Measurements from ENCODE around the gene CACYBP.
"Not testable (repeated sequence)": the region's sequence is repeated elsewhere in the genome, so short reads cannot be mapped to it uniquely, and the experiment has no call there.

CACYBP gene

GRCh38 chr1:175023043-175023921, 23.5 kb downstream of the CACYBP start, which contains the start of gene MRPS14:
TSS of gene MRPS14 (minus strand) at chr1:175023425. CDS start at chr1:175023408, 17 bp downstream.
- peak; percentile 97 for DNase-seq
- Mint-ChIP-seq H3K9me3 (peaks cover 9% of the 10 kb centered on the region), H3K27me3 (ENCODE audit: low read depth, poor library complexity) (no peaks in the 10 kb centered on the region), H3K27ac (peak within 1 kb of the TSS; percentile 87), H3K4me3 (peak within 1 kb of the TSS; percentile 92), H3K4me1 (peaks cover 23% of the 10 kb centered on the region), H3K36me3 (ENCODE audit: low read depth) (peaks cover 8% of the 10 kb centered on the region)
- TF ChIP-seq CTCF (IDR thresholded peaks at IDR 0.05): no peak

GRCh38 chr1:175023922-175024242, 24.1 kb downstream of the CACYBP start:
- H3K27ac Mint-ChIP-seq: peak overlapping the region; percentile 87
- not testable (repeated sequence) for H3K27me3 Mint-ChIP-seq (ENCODE audit: low read depth, poor library complexity); H3K9me3 Mint-ChIP-seq; H3K36me3 Mint-ChIP-seq (ENCODE audit: low read depth); DNase-seq
- H3K4me1 Mint-ChIP-seq: peaks cover 23% of the 10 kb centered on the region
- peak overlapping the region; percentile 92 for H3K4me3 Mint-ChIP-seq

- peaks cover 30% of the 10 kb centered on the region for H3K4me1 Mint-ChIP-seq
- peaks cover 4% of the 10 kb centered on the region for H3K36me3 Mint-ChIP-seq (ENCODE audit: low read depth)
- DNase-seq: no peak
- no peak overlapping the region for H3K27ac Mint-ChIP-seq
- H3K27me3 Mint-ChIP-seq (ENCODE audit: low read depth, poor library complexity): no peaks in the 10 kb centered on the region
- H3K9me3 Mint-ChIP-seq: peaks cover 9% of the 10 kb centered on the region
- no peak for TF ChIP-seq CTCF (IDR thresholded peaks at IDR 0.05)
- H3K4me3 Mint-ChIP-seq: peak overlapping the region; percentile 65
Observed at GRCh38 chr1:175024773-175025172, 25.0 kb downstream of the CACYBP start.

GRCh38 chr1:175033953-175034352, 34.2 kb downstream of the CACYBP start:
- DNase-seq: peak; percentile 19
- H3K4me3 Mint-ChIP-seq: no peak overlapping the region
- H3K9me3 Mint-ChIP-seq: no peaks in the 10 kb centered on the region
- H3K4me1 Mint-ChIP-seq: peaks cover 62% of the 10 kb centered on the region
- no peaks in the 10 kb centered on the region for H3K36me3 Mint-ChIP-seq (ENCODE audit: low read depth)
- peak overlapping the region; percentile 93 for H3K27ac Mint-ChIP-seq
- H3K27me3 Mint-ChIP-seq (ENCODE audit: low read depth, poor library complexity): peaks cover 7% of the 10 kb centered on the region
- TF ChIP-seq CTCF (IDR thresholded peaks at IDR 0.05): no peak

- Mint-ChIP-seq H3K27ac (no peak overlapping the region), H3K36me3 (ENCODE audit: low read depth) (no peaks in the 10 kb centered on the region), H3K27me3 (ENCODE audit: low read depth, poor library complexity) (peaks cover 7% of the 10 kb centered on the region), H3K4me1 (peaks cover 55% of the 10 kb centered on the region), H3K4me3 (no peak overlapping the region), H3K9me3 (no peaks in the 10 kb centered on the region)
- no peak for DNase-seq
- no peak for TF ChIP-seq CTCF (IDR thresholded peaks at IDR 0.05)
Observed at GRCh38 chr1:175034775-175035174, 35.0 kb downstream of the CACYBP start.

GRCh38 chr1:175035865-175036264, 36.1 kb downstream of the CACYBP start:
- TF ChIP-seq CTCF (IDR thresholded peaks at IDR 0.05): no peak
- DNase-seq: no peak
- Mint-ChIP-seq H3K4me1 (peaks cover 44% of the 10 kb centered on the region), H3K27me3 (ENCODE audit: low read depth, poor library complexity) (peaks cover 12% of the 10 kb centered on the region), H3K36me3 (ENCODE audit: low read depth) (no peaks in the 10 kb centered on the region), H3K27ac (no peak overlapping the region), H3K9me3 (no peaks in the 10 kb centered on the region), H3K4me3 (no peak overlapping the region)

Measured in nephron progenitor cell (in vitro differentiated cells).